Body of pancreas (tissue), 4 donors: ENCODE results near the gene SRSF1.

Experiments used
- POLR2A ChIP-seq, 3 donors: fragments of 450-650 bp; IDR thresholded peaks; one replicate each; pipeline ENCODE4 v1.6.1; 2016; ENCODE audit warnings: antibody characterized with exemption in 3 of 3, mild to moderate bottlenecking in 2 of 3
- TF ChIP-seq, protein P1 (sequence below), 7 experiments: fragments of 450-650 bp in 4 of 7; fragments of 200-600 bp in 3 of 7; sonication (generic) in 3 of 7; IDR thresholded peaks; one replicate each; pipeline ENCODE4 v1.5.1; 2016 to 2019; ENCODE audit warnings: antibody characterized with exemption in 7 of 7

DNA sequence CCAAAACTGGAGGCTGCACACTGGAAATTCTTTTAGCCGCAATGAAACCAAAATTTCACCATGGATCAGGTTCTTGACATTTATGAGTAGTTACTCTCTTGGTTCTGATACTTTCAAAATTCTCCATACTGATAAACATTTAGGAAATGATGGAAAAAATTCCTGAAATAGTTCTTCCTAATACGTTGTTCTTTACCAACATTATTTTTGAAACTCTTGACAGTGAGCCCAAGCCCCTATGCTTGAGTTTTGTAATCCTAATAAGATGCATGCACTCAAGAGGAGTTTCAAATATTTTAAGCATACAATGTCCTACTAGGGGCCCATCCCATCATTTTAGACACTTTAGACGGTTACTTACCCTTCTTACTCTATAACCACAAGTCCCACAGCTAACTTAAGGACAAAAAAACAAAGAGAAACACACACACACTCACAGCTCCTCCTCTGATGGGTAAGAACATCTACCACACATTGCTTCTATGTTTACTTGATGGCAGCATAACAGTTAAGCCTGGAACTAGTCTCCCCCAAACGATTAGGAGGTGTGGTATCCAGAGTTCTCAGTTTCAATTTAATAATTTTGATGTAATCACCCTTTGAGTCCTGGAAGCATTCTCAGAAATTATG is 22.7 kb downstream of the SRSF1 start:
- TF ChIP-seq POLR2A (IDR thresholded peaks at IDR 0.05): no peak
- TF ChIP-seq, protein P1, sequence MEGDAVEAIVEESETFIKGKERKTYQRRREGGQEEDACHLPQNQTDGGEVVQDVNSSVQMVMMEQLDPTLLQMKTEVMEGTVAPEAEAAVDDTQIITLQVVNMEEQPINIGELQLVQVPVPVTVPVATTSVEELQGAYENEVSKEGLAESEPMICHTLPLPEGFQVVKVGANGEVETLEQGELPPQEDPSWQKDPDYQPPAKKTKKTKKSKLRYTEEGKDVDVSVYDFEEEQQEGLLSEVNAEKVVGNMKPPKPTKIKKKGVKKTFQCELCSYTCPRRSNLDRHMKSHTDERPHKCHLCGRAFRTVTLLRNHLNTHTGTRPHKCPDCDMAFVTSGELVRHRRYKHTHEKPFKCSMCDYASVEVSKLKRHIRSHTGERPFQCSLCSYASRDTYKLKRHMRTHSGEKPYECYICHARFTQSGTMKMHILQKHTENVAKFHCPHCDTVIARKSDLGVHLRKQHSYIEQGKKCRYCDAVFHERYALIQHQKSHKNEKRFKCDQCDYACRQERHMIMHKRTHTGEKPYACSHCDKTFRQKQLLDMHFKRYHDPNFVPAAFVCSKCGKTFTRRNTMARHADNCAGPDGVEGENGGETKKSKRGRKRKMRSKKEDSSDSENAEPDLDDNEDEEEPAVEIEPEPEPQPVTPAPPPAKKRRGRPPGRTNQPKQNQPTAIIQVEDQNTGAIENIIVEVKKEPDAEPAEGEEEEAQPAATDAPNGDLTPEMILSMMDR (IDR thresholded peaks at IDR 0.05): no peak
